ENCODE results near the gene NAT8L. TPM values are rescaled to one million over a fixed set of nuclear protein-coding genes. Genes with fewer than 3 reads are reported as not detected.

Gene NAT8L
- total RNA-seq, 4 donors from 2014 or later: 0.14 to 1.9 (median 0.64) TPM; not detected in 1

GRCh38 chr4:2102045-2102883, 43.1 kb downstream of the NAT8L start:
- intact Hi-C loops (cut with DNase I; ENCODE audit: low total_unique reads) (no loop called here), in situ Hi-C loops (cut with MboI; ENCODE audit: low pct_ligation_motif_present in 1 of 4, low pct_unique_long_range_greater_than_20kb in 1 of 4, low sequenced_read_pairs in 3 of 4) (no loop called here)
- WGBS, 2 donors (ENCODE audit: low coverage in 1 of 2): 79% methylated on average over 4 of the region's 4 CpGs; no CpG with 5 or more reads in 1 of the 2 donors
- Histone ChIP-seq H3K27me3 (no peaks in the 10 kb centered on the region), H3K9me3 (peaks cover 14 to 16% of the 10 kb centered on the region in 2 donors), H3K4me3 (no peak overlapping the region), H3K36me3 (no peaks in the 10 kb centered on the region), H3K27ac (no peak overlapping the region), H3K4me1 (no peaks in the 10 kb centered on the region)
- TF ChIP-seq, protein P1, sequence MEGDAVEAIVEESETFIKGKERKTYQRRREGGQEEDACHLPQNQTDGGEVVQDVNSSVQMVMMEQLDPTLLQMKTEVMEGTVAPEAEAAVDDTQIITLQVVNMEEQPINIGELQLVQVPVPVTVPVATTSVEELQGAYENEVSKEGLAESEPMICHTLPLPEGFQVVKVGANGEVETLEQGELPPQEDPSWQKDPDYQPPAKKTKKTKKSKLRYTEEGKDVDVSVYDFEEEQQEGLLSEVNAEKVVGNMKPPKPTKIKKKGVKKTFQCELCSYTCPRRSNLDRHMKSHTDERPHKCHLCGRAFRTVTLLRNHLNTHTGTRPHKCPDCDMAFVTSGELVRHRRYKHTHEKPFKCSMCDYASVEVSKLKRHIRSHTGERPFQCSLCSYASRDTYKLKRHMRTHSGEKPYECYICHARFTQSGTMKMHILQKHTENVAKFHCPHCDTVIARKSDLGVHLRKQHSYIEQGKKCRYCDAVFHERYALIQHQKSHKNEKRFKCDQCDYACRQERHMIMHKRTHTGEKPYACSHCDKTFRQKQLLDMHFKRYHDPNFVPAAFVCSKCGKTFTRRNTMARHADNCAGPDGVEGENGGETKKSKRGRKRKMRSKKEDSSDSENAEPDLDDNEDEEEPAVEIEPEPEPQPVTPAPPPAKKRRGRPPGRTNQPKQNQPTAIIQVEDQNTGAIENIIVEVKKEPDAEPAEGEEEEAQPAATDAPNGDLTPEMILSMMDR (IDR thresholded peaks at IDR 0.05): no peak
- TF ChIP-seq POLR2AphosphoS5 (IDR thresholded peaks at IDR 0.05) (no peak), EP300 (IDR thresholded peaks at IDR 0.05; ENCODE audit: low read depth) (no peak), POLR2A (IDR thresholded peaks at IDR 0.05) (no peak)
- no peak for DNase-seq

- TF ChIP-seq POLR2AphosphoS5 (IDR thresholded peaks at IDR 0.05): no peak
- TF ChIP-seq POLR2A (IDR thresholded peaks at IDR 0.05): no peak
- no peak for TF ChIP-seq EP300 (IDR thresholded peaks at IDR 0.05; ENCODE audit: low read depth)
- TF ChIP-seq, protein P1 (IDR thresholded peaks at IDR 0.05): no peak
- H3K4me1 ChIP-seq: no peaks in the 10 kb centered on the region
- no peak overlapping the region for H3K27ac ChIP-seq
- no peak for DNase-seq
- in situ Hi-C loops (cut with MboI; ENCODE audit: low pct_ligation_motif_present in 1 of 4, low pct_unique_long_range_greater_than_20kb in 1 of 4, low sequenced_read_pairs in 3 of 4): no loop called here
- no peaks in the 10 kb centered on the region for H3K36me3 ChIP-seq
- H3K9me3 ChIP-seq: peaks cover 14 to 16% of the 10 kb centered on the region in 2 donors
- 81 to 84% methylated on average over 4 to 5 of the region's 5 CpGs for WGBS, 2 donors (ENCODE audit: low coverage in 1 of 2)
- H3K4me3 ChIP-seq: no peak overlapping the region
- intact Hi-C loops (cut with DNase I; ENCODE audit: low total_unique reads): no loop called here
- H3K27me3 ChIP-seq: no peaks in the 10 kb centered on the region
These were observed 44.2 kb downstream of the NAT8L start for GRCh38 chr4:2103127-2103842.

GRCh38 chr4:2103843-2104547, 44.9 kb downstream of the NAT8L start:
- in situ Hi-C loops (cut with MboI; ENCODE audit: low pct_ligation_motif_present in 1 of 4, low pct_unique_long_range_greater_than_20kb in 1 of 4, low sequenced_read_pairs in 3 of 4) (no loop called here), intact Hi-C loops (cut with DNase I; ENCODE audit: low total_unique reads) (no loop called here)
- WGBS, 2 donors (ENCODE audit: low coverage in 1 of 2): 73 to 86% methylated on average over 2 of the region's 2 CpGs
- DNase-seq: no peak
- Histone ChIP-seq H3K4me1 (no peaks in the 10 kb centered on the region), H3K27me3 (no peaks in the 10 kb centered on the region), H3K9me3 (peaks cover 14 to 16% of the 10 kb centered on the region in 2 donors), H3K27ac (no peak overlapping the region), H3K36me3 (no peaks in the 10 kb centered on the region), H3K4me3 (no peak overlapping the region)
- TF ChIP-seq EP300 (IDR thresholded peaks at IDR 0.05; ENCODE audit: low read depth): no peak
- TF ChIP-seq POLR2A (IDR thresholded peaks at IDR 0.05): no peak
- TF ChIP-seq, protein P1 (IDR thresholded peaks at IDR 0.05): no peak
- no peak for TF ChIP-seq POLR2AphosphoS5 (IDR thresholded peaks at IDR 0.05)
